Nephron progenitor cell (in vitro differentiated cells): ENCODE data around the gene PALLD.

ENCODE experiments used
- DNase-seq: peaks from one replicate; pipeline ENCODE4 v3.0.0; 2021
- H3K27ac Mint-ChIP-seq: 2 replicates; pipeline ENCODE4 v1.8.0; 2021; ENCODE audit warnings: mild to moderate bottlenecking, moderate library complexity, mixed read lengths
- H3K27me3 Mint-ChIP-seq: 2 replicates; pipeline ENCODE4 v1.8.0; 2021; ENCODE audit warnings: mild to moderate bottlenecking, low read depth, mixed read lengths; ENCODE audit not compliant: poor library complexity
- H3K36me3 Mint-ChIP-seq: 2 replicates; pipeline ENCODE4 v1.8.0; 2021; ENCODE audit warnings: low read depth, mixed read lengths
- H3K4me1 Mint-ChIP-seq: 2 replicates; pipeline ENCODE4 v1.8.0; 2021; ENCODE audit warnings: mixed read lengths
- H3K4me3 Mint-ChIP-seq: 2 replicates; pipeline ENCODE4 v1.8.0; 2021; ENCODE audit warnings: mild to moderate bottlenecking, moderate library complexity, mixed read lengths
- H3K9me3 Mint-ChIP-seq: 2 replicates; pipeline ENCODE4 v1.8.0; 2021; ENCODE audit warnings: mild to moderate bottlenecking, moderate library complexity, mixed read lengths
- CTCF ChIP-seq: fragments of 200-600 bp; sonication (generic); IDR thresholded peaks from 2 replicates; pipeline ENCODE4 v1.5.0; 2021; ENCODE audit warnings: antibody characterized with exemption

The PALLD gene

DNA sequence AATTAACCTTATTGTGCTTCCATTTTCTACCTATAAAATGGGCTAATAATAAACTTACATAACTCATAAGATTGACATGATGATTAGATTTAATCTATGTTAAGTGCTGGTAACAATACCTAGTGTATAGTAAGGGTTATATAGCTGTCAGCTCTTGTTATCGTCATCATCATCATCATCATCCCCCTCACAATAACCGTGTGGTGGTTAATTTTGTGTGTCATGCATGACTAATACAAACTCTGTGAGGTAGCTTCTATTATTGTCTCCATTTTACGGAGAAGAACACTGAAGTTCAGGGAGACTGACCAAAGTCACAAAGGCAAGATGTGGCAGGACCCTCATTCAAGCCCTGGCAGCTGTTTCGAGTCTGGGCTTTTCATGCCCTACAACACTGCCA lies 211.3 kb downstream of the PALLD start:
- Mint-ChIP-seq H3K9me3 (no peaks in the 10 kb centered on the region), H3K4me3 (no peak overlapping the region), H3K36me3 (peaks cover 21% of the 10 kb centered on the region), H3K4me1 (peaks cover 28% of the 10 kb centered on the region), H3K27me3 (peaks cover 2% of the 10 kb centered on the region), H3K27ac (peak overlapping the region; percentile 79)
- no peak for DNase-seq
- TF ChIP-seq CTCF: no peak

GRCh38 chr4:168710353-168710946 lies 213.6 kb downstream of the PALLD start:
- TF ChIP-seq CTCF: peak; percentile 16
- H3K4me3 Mint-ChIP-seq: no peak overlapping the region
- no peaks in the 10 kb centered on the region for H3K27me3 Mint-ChIP-seq
- H3K4me1 Mint-ChIP-seq: peaks cover 43% of the 10 kb centered on the region
- no peak overlapping the region for H3K27ac Mint-ChIP-seq
- DNase-seq: no peak
- H3K36me3 Mint-ChIP-seq: peaks cover 27% of the 10 kb centered on the region
- H3K9me3 Mint-ChIP-seq: no peaks in the 10 kb centered on the region

GRCh38 chr4:168711197-168712140 lies 214.6 kb downstream of the PALLD start:
- Mint-ChIP-seq H3K36me3 (peaks cover 36% of the 10 kb centered on the region), H3K4me3 (peak overlapping the region; percentile 19), H3K4me1 (peaks cover 43% of the 10 kb centered on the region), H3K9me3 (no peaks in the 10 kb centered on the region), H3K27me3 (no peaks in the 10 kb centered on the region), H3K27ac (peak overlapping the region; percentile 65)
- peak; percentile 21 for DNase-seq
- no peak for TF ChIP-seq CTCF

GRCh38 chr4:168712316-168712890 lies 215.6 kb downstream of the PALLD start:
- no peak for DNase-seq
- no peaks in the 10 kb centered on the region for H3K27me3 Mint-ChIP-seq
- peak overlapping the region; percentile 65 for H3K27ac Mint-ChIP-seq
- H3K9me3 Mint-ChIP-seq: no peaks in the 10 kb centered on the region
- H3K4me1 Mint-ChIP-seq: peaks cover 43% of the 10 kb centered on the region
- no peak overlapping the region for H3K4me3 Mint-ChIP-seq
- TF ChIP-seq CTCF: no peak
- H3K36me3 Mint-ChIP-seq: peaks cover 46% of the 10 kb centered on the region

GRCh38 chr4:168713253-168713652 lies 216.4 kb downstream of the PALLD start:
- Mint-ChIP-seq H3K36me3 (peaks cover 52% of the 10 kb centered on the region), H3K4me3 (no peak overlapping the region), H3K27ac (no peak overlapping the region), H3K4me1 (peaks cover 43% of the 10 kb centered on the region), H3K27me3 (no peaks in the 10 kb centered on the region), H3K9me3 (no peaks in the 10 kb centered on the region)
- no peak for DNase-seq
- no peak for TF ChIP-seq CTCF
